CD4-positive, alpha-beta T cell treated with Interferon alpha-2 for 1 hour (primary cell): Measurements from ENCODE around the gene IFNA6.

ENCODE experiments used
- DNase-seq, 2 donors: peaks; one replicate each; pipeline ENCODE4 v3.0.0-alpha.2; 2020 to 2022

The IFNA6 gene

GRCh38 chr9:21326526-21327139, 24.1 kb downstream of the IFNA6 start:
- peak in 1 of 2 donors; percentile 74 for DNase-seq

- no peak for DNase-seq
Measured at GRCh38 chr9:21324047-21324446, 26.6 kb downstream of the IFNA6 start.

- DNase-seq, result no peak
Measured at GRCh38 chr9:21322911-21323461, 27.7 kb downstream of the IFNA6 start.

GRCh38 chr9:21320465-21320864, 30.2 kb downstream of the IFNA6 start:
- no peak for DNase-seq

- peak; percentile 22 to 52 for DNase-seq
Measured at GRCh38 chr9:21317956-21318923, 32.4 kb downstream of the IFNA6 start.

- no peak for DNase-seq
Measured at GRCh38 chr9:21316860-21317259, 33.8 kb downstream of the IFNA6 start.

- DNase-seq, result no peak
Measured at GRCh38 chr9:21316032-21316842, 34.5 kb downstream of the IFNA6 start.

GRCh38 chr9:21314152-21314551, 36.5 kb downstream of the IFNA6 start:
- DNase-seq, result no peak

- DNase-seq, result no peak
Measured at GRCh38 chr9:21311889-21312288, 38.8 kb downstream of the IFNA6 start.

- no peak for DNase-seq
Measured at GRCh38 chr9:21305213-21305612, 45.5 kb downstream of the IFNA6 start, which contains the start of gene IFNA5. Gene IFNA5 (minus strand): TSS chr9:21305313. CDS start chr9:21305256, 57 bp downstream.
